VCaP (cell line): Measurements from ENCODE around the gene VANGL1.

Experiments used
- H3K27ac ChIP-seq: fragments of 450-650 bp; 2 replicates; pipeline ENCODE4 v1.5.1; 2017
- CTCF ChIP-seq: fragments of 450-650 bp; conservative IDR thresholded peaks from 2 replicates; pipeline ENCODE4 v1.5.1; 2017; ENCODE audit warnings: mild to moderate bottlenecking, moderate library complexity

Gene VANGL1

GRCh38 chr1:115718011-115718754 lies 76.4 kb downstream of the VANGL1 start:
- no peak for TF ChIP-seq CTCF
- no peak overlapping the region for H3K27ac ChIP-seq

- H3K27ac ChIP-seq, result no peak overlapping the region
- no peak for TF ChIP-seq CTCF
These were observed 77.5 kb downstream of the VANGL1 start for GRCh38 chr1:115719285-115719684.

DNA sequence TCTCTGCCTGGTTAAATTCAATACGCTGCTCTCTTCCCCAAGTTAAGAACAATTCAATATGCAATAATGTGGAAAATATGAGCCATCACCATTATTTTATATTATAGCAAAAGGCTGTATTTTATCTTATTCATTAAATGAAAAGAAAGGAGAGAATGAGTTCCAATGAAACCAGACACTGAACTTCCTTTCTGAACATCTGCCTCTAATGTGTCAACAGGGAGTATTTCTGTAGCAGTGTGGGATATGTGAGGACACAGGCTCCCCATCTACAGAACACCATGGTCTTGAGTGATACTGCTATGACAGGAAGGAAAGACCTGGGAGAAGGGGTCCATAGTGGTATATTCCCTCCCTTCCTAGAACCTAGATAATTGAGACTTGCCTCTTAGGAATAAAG lies 80.5 kb downstream of the VANGL1 start:
- no peak overlapping the region for H3K27ac ChIP-seq
- TF ChIP-seq CTCF, result no peak

- H3K27ac ChIP-seq, result no peak overlapping the region
- TF ChIP-seq CTCF, result no peak
These were observed 82.0 kb downstream of the VANGL1 start for GRCh38 chr1:115723756-115724155.

DNA sequence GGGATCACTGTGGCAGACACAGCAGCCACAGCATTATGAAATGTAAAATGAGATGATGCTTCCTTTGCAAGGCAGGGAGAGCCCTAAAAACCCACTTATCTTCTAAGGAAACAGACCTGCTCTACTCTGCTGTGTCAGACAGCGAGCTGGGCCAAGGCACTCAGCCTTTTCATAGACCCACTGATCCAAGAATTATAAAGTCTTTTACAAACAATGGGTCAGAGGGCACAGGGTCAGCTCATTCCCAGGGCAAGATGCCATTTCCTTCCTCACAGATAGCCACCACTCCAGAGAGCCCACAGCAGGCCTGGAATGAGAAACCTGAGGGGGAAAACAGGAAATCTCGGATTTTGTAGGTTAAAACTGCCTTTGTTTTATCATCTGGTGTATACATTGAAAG lies 83.8 kb downstream of the VANGL1 start:
- TF ChIP-seq CTCF, result no peak
- 0 out of 2 replicates have a peak overlapping the region, but pooled peaks have one; percentile 2 for H3K27ac ChIP-seq

GRCh38 chr1:115726161-115726560 lies 84.4 kb downstream of the VANGL1 start:
- no peak overlapping the region for H3K27ac ChIP-seq
- TF ChIP-seq CTCF, result no peak

DNA sequence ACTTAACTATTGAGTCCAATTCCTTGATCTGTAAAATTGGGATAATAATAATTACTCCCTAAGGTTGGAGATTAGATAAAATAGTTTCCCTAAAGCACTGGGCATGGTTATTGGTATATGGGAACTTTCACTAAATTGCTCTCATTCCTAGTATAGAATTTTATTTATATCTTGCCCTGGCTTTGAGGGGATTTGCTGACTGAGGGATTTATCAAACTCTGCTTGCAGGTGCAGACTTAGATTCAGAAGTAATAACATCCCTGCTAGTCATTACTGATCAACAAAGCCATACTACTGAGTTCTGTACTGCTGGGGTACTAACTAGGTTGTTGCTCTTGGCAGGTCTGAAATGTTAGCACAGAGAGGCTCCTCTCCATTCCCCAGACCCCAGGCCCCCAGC lies 84.8 kb downstream of the VANGL1 start:
- no peak for TF ChIP-seq CTCF

More for the DNA sequence above, 84.8 kb downstream of the VANGL1 start:
- H3K27ac ChIP-seq, result no peak overlapping the region
